ENCODE measurements around the gene ATOSB.

DNA sequence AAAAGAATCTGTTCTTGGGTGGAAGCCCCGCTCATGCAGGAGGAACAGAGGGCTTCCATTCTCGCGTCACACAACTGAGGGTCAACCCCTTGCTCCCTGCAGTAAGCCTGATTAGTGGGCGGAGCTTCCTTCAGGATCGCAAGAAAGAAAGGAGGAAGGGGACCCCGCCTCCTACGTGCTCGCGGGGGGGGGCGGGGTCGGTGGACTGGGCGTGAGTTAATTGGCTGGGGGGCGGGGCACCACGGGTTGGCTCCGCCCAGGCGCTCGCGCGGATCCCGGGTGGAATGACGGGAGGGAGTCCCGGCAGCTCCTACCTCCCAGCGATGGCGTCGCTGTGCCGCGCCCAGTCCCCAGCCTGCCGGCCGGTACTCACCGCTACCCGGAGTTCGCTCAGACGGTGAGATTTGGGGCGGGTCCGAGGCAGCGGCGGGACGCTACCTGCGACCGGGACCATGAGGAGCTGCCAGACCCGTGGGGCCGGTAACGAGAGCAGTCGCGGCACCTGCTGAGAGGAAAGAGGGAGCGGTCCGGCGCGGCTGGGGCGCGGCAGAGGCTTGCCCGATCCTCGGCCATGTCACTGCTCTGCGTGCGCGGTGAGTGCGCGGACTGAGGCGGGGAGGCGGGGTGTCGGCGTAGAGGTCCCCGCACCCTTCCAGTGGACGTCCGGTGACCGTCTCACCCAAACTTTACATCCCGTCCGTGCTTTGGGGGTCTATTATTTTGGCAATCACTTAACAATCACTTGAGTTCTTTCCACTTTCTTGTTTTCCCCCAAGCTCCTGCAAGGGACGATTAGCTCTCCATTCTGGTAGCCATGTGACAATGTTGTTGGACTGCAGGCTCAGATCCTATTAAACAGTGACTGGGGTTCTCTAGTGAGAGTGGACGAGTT is 46.3 kb upstream of the ATOSB start, which contains the start of gene UNC13B:
- TF ChIP-seq SP1 (IDR thresholded peaks at IDR 0.05) (no peak), TARDBP (IDR thresholded peaks at IDR 0.05) (no peak), BHLHE40 (IDR thresholded peaks at IDR 0.05; ENCODE audit: borderline replicate concordance) (no peak), ELF4 (IDR thresholded peaks at IDR 0.05) (no peak), L3MBTL2 (conservative IDR thresholded peaks at IDR 0.05) (no peak; the same call in 1 of the 2 replicates), SUZ12 (IDR thresholded peaks at IDR 0.05) (no peak), FOXK2 (IDR thresholded peaks at IDR 0.05) (no peak), FOXA1 (IDR thresholded peaks at IDR 0.05) (no peak), HDGF (IDR thresholded peaks at IDR 0.05; ENCODE audit: borderline replicate concordance) (no peak), ZNF384 (IDR thresholded peaks at IDR 0.05) (no peak), FOXM1 (IDR thresholded peaks at IDR 0.05; ENCODE audit: borderline replicate concordance) (no peak)
- TF ChIP-seq, protein P1, sequence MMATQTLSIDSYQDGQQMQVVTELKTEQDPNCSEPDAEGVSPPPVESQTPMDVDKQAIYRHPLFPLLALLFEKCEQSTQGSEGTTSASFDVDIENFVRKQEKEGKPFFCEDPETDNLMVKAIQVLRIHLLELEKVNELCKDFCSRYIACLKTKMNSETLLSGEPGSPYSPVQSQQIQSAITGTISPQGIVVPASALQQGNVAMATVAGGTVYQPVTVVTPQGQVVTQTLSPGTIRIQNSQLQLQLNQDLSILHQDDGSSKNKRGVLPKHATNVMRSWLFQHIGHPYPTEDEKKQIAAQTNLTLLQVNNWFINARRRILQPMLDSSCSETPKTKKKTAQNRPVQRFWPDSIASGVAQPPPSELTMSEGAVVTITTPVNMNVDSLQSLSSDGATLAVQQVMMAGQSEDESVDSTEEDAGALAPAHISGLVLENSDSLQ (IDR thresholded peaks at IDR 0.05), result no peak
